Calu3 (cell line): ENCODE measurements around the gene SLC10A3. TPM values are rescaled to one million over a fixed set of nuclear protein-coding genes. Genes with fewer than 3 reads are reported as not detected.
A peak's percentile ranks its signal among the peaks of the same experiment; 100 is the strongest.

ENCODE experiments used
- BruUV-seq: library from RNA; stranded (reverse); fragments of 400-500 nt; replicated peaks from 2 replicates; lab custom pipeline; 2021; lab: Mats Ljungman, UMichigan
- CTCF ChIA-PET: fragments of 300-600 bp; sonication (Branson Sonifier 250); formaldehyde crosslinking; loops from one replicate; lab custom pipeline; 2022; ENCODE audit warnings: antibody characterized with exemption; lab: Charles Lee
- DNase-seq: peaks from one replicate; pipeline ENCODE4 v3.0.0; 2022
- H3K27ac Mint-ChIP-seq: one replicate; pipeline ENCODE4 v1.8.0; 2022; ENCODE audit warnings: mixed read lengths; ENCODE audit not compliant: unreplicated experiment
- H3K27me3 Mint-ChIP-seq: one replicate; pipeline ENCODE4 v1.8.0; 2022; ENCODE audit warnings: mixed read lengths; ENCODE audit not compliant: unreplicated experiment
- H3K36me3 Mint-ChIP-seq: one replicate; pipeline ENCODE4 v1.8.0; 2022; ENCODE audit warnings: mild to moderate bottlenecking, moderate library complexity, mixed read lengths; ENCODE audit not compliant: insufficient read depth, unreplicated experiment
- H3K4me1 Mint-ChIP-seq: one replicate; pipeline ENCODE4 v1.8.0; 2022; ENCODE audit warnings: mild to moderate bottlenecking, low read depth, mixed read lengths; ENCODE audit not compliant: unreplicated experiment
- H3K4me3 Mint-ChIP-seq: one replicate; pipeline ENCODE4 v1.8.0; 2022; ENCODE audit warnings: mild to moderate bottlenecking, low read depth, moderate library complexity, mixed read lengths; ENCODE audit not compliant: unreplicated experiment
- H3K9me3 Mint-ChIP-seq: one replicate; pipeline ENCODE4 v1.8.0; 2022; ENCODE audit warnings: low read depth, mixed read lengths; ENCODE audit not compliant: unreplicated experiment
- CTCF ChIP-seq: fragments of 200-600 bp; IDR thresholded peaks from one replicate; pipeline ENCODE4 v1.8.0; 2022; ENCODE audit warnings: antibody characterized with exemption; ENCODE audit not compliant: unreplicated experiment
- intact Hi-C: fragments of 100-400 bp; cut with micrococcal nuclease; formaldehyde crosslinking; loops from one replicate; pipeline ENCODE4 v1.10.0; 2022; ENCODE audit not compliant: unreplicated experiment
- total RNA-seq: library from RNA; stranded (reverse); gene quantifications from 2 replicates; pipeline ENCODE4 v1.2.3, GENCODE V29; 2022

SLC10A3 gene
- total RNA-seq, 1 experiment from 2014 or later, result 21.5 TPM

GRCh38 chrX:154470434-154470833 lies 20.0 kb downstream of the SLC10A3 start:
- intact Hi-C loops, result no loop called here
- no peak for DNase-seq
- no TSS peak for BruUV-seq
- no peak overlapping the region for H3K4me3 Mint-ChIP-seq
- no peak for TF ChIP-seq CTCF
- H3K9me3 Mint-ChIP-seq, result no peaks in the 10 kb centered on the region
- CTCF ChIA-PET, result no interaction called here
- no peaks in the 10 kb centered on the region for H3K27me3 Mint-ChIP-seq
- H3K4me1 Mint-ChIP-seq, result no peaks in the 10 kb centered on the region
- no peak overlapping the region for H3K27ac Mint-ChIP-seq
- peaks cover 38% of the 10 kb centered on the region for H3K36me3 Mint-ChIP-seq

GRCh38 chrX:154469880-154470279 lies 20.5 kb downstream of the SLC10A3 start:
- no peak for TF ChIP-seq CTCF
- no peak overlapping the region for H3K4me3 Mint-ChIP-seq
- H3K9me3 Mint-ChIP-seq, result no peaks in the 10 kb centered on the region
- intact Hi-C loops, result no loop called here
- H3K36me3 Mint-ChIP-seq, result peaks cover 34% of the 10 kb centered on the region
- no peaks in the 10 kb centered on the region for H3K27me3 Mint-ChIP-seq
- H3K27ac Mint-ChIP-seq, result no peak overlapping the region
- CTCF ChIA-PET, result no interaction called here
- no peak for DNase-seq
- no peaks in the 10 kb centered on the region for H3K4me1 Mint-ChIP-seq
- no TSS peak for BruUV-seq

- Mint-ChIP-seq H3K27ac (no peak overlapping the region), H3K4me3 (no peak overlapping the region), H3K4me1 (no peaks in the 10 kb centered on the region), H3K36me3 (peaks cover 36% of the 10 kb centered on the region), H3K9me3 (no peaks in the 10 kb centered on the region), H3K27me3 (no peaks in the 10 kb centered on the region)
- CTCF ChIA-PET, result no interaction called here
- intact Hi-C loops, result no loop called here
- DNase-seq, result no peak
- no peak for TF ChIP-seq CTCF
- TSS peak; percentile 7 for BruUV-seq
Observed at GRCh38 chrX:154469114-154469513, 21.3 kb downstream of the SLC10A3 start.

DNA sequence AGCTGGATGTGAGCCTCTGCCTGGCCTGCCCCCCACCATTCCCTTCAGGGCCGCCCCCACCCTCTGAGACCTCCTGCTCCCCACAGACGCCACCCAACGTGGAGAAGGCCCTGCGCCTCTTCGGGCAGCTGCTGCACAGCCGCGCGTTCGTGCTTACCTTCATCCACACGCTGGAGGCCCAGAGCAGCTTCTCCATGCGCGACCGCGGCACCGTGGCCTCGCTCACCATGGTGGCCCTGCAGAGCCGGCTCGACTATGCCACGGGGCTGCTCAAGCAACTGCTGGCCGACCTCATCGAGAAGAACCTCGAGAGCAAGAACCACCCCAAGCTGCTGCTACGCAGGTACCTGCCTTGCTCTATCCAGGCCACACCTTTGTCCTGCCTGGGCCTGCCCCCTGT lies 22.2 kb downstream of the SLC10A3 start:
- no peaks in the 10 kb centered on the region for H3K27me3 Mint-ChIP-seq
- no TSS peak for BruUV-seq

More for the DNA sequence above, 22.2 kb downstream of the SLC10A3 start:
- no peak for TF ChIP-seq CTCF
- H3K27ac Mint-ChIP-seq, result no peak overlapping the region
- DNase-seq, result no peak
- no peaks in the 10 kb centered on the region for H3K4me1 Mint-ChIP-seq
- no peak overlapping the region for H3K4me3 Mint-ChIP-seq
- CTCF ChIA-PET, result no interaction called here
- H3K36me3 Mint-ChIP-seq, result peaks cover 36% of the 10 kb centered on the region
- intact Hi-C loops, result no loop called here
- H3K9me3 Mint-ChIP-seq, result no peaks in the 10 kb centered on the region
